GM21447 (cell line): ENCODE results near the gene DPH7.
"Not testable (repeated sequence)": the region's sequence is repeated elsewhere in the genome, so short reads cannot be mapped to it uniquely, and the experiment has no call there.

Experiments used
- ATAC-seq: cut with Tn5 transposase; IDR thresholded peaks from one replicate; pipeline ENCODE4 v1.9.1; 2021; ENCODE audit not compliant: unreplicated experiment

Gene DPH7

GRCh38 chr9:137550958-137551263 lies 27.8 kb downstream of the DPH7 start:
- peak; percentile 4 for ATAC-seq

GRCh38 chr9:137550231-137550621 lies 28.5 kb downstream of the DPH7 start, which contains the start of gene PNPLA7:
TSS of gene PNPLA7 (minus strand) at chr9:137550402. CDS start at chr9:137550197, 205 bp downstream.
- no peak for ATAC-seq

GRCh38 chr9:137547687-137548543 lies 30.8 kb downstream of the DPH7 start:
- no peak for ATAC-seq

DNA sequence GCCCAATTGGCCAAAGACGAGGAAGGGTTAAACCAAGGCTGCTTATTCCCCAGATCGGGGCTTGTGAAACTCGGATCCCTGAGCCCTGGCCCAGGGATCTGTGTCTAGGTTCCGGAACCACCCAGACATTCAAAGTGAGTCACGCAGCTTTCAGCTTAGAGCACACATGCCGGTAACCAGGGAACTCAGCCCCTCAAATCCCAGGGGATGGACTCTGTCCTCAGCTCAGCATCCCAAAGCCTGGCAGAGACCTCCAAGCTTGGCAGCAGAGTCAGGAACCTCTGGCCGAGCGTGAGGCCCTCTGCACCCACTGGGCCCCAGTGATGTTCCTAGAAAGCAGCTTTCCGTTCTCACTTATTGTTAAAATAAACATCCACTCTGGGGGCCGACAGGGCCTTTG lies 33.6 kb downstream of the DPH7 start:
- ATAC-seq = no peak

GRCh38 chr9:137544176-137544760 lies 34.5 kb downstream of the DPH7 start:
- no peak for ATAC-seq

DNA sequence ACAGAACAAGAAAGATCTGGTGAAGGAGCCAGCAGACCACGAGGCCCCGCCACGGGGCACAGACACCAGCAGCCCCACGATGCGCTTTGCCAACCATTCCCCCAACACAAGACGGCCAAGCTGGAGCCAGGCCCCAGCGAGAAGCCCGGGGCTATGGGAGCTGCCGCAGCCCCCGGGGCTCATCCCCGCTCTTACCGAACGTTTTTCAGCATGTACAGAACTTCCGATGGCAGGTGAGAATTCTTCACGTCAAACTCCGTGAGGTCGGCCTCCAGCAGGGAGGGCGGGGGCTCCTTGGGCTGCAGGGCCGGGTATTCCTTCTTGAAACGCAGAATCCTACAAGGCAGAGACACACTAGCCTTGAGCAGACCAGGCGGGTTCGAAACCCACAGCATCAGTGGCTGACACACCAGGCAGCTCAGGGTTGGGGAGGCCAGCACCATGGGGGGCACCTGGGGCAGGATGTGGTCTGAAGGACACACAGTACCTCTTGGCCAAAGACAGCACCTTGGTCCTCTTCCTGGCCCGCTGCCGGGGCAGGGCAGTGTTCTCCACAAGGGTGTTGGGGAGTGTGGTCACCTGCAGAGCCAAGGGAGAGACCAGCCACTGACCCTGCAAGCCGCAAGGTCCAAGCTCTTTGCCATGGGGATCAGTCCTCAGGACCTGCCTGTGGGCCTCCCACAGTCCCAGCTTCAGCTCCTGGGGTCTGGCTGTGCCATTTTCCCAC lies 35.3 kb downstream of the DPH7 start:
- no peak for ATAC-seq

GRCh38 chr9:137542486-137542885 lies 36.2 kb downstream of the DPH7 start:
- ATAC-seq = no peak

GRCh38 chr9:137540536-137540935 lies 38.2 kb downstream of the DPH7 start:
- no peak for ATAC-seq

- no peak for ATAC-seq
These were observed 40.7 kb downstream of the DPH7 start for GRCh38 chr9:137538058-137538457.

DNA sequence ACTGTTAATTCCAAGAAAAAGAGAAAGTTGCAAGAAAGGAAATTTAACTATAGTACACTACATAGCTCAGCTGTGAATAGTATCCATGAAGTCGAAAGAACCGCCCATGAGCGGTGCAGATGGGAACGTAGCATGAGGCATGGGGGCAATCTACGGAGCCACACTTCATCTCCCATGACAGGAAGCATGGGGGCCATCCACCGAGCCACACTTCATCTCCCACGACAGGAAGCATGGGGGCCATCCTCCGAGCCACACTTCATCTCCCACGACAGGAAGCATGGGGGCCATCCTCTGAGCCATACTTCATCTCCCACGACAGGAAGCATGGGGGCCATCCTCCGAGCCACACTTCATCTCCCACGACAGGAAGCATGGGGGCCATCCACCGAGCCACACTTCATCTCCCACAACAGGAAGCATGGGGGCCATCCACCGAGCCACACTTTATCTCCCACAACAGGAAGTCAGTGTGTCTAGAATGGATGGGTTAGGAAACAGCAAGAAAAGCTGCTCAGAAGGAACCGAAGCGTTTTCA lies 42.1 kb downstream of the DPH7 start:
- not testable (repeated sequence) for ATAC-seq

DNA sequence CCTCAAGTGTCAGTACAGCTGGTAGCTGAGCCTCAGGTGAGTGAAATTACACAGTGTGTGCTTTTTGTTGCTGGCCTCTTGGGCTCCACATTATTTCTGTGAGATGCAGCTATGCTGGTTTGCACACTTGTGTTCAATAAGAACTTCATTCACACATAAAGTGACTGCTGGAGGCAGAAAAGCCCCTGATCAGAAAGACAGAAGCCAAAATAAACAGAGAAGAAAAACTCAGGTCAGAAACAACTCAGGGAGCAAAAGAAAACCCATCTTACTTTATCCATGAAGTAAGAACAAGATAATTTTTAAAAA lies 43.7 kb downstream of the DPH7 start:
- ATAC-seq = no peak

DNA sequence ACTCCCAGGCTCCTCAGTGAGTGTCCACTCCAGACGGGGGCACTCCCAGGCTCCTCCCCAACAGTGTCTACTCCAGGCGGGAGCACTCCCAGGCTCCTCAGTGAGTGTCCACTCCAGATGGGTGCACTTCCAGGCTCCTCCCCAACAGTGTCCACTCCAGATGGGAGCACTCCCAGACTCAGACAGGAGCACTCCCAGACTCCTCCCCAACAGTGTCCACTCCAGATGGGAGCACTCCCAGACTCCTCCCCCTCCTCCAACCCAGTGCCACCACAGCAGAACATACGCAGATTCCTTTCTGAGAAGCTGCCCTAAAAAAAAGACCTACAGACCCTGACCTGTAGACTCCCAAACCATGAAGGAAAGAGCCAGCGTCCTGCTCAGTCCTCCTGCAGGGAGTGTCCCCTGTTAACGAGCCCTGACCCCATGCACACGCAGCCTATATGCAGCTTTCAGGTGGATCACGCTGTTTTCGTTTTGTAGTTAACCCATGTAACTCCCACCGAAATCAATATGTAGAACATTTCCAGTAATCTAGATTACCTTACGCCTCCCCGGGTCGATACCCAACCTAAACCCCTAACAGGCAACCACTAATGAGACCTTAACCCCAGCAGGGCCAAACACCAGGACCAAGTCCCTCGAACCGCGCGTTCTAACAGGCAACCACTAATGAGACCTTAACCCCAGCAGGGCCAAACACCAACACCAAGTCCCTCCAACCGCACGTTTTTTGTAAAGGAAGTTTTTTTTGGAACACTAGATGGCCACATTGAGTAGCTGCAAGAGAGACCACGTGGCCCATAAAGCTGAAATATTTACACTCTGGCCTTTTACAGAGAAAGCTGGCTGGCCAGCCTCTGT lies 44.2 kb downstream of the DPH7 start:
- ATAC-seq = no peak

DNA sequence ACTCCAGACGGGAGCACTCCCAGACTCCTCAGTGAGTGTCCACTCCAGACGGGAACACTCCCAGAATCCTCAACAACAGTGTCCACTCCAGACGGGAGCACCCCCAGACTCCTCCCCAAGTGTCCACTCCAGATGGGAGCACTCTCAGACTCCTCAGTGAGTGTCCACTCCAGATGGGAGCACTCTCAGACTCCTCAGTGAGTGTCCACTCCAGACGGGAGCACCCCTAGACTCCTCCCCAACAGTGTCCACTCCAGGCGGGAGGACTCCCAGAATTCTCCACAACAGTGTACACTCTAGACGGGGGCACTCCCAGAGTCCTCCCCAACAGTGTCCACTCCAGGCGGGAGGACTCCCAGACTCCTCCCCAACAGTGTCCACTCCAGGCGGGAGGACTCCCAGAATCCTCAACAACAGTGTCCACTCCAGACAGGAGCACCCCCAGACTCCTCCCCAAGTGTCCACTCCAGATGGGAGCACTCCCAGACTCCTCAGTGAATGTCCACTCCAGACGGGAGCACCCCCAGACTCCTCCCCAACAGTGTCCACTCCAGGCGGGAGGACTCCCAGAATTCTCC lies 45.7 kb downstream of the DPH7 start:
- ATAC-seq = not testable (repeated sequence)

DNA sequence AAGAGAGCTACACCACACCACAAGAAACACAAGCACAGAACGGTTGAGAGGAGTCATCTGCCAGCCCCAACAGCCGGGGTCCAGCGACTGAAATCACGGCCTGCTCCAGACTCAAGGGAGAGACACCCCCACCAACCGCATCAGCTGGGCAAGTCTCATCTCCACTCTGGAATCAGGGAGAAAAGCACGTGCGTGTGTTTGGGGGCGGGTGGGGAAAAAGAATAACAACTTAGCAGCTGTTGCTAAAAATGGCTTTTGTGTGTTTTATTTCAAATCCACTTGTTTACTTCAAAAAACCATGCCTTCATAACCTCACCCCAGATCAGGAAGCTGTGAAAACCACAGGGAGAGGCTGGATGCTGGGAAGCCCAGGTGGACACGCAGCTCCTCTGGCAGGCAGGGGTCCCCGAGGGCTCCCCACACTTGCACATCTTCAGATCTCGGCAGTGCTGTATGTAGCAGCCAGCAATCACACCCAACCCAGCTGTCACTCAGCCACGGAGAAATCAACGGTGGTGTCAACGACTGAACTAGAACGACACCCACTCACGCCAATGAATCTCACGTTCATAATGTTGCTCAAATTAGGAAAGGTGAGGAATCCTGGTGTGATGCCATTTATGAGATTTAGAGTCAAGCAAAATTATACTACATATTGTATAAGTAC lies 47.5 kb downstream of the DPH7 start:
- ATAC-seq = no peak

GRCh38 chr9:137530331-137530730 lies 48.4 kb downstream of the DPH7 start:
- no peak for ATAC-seq

DNA sequence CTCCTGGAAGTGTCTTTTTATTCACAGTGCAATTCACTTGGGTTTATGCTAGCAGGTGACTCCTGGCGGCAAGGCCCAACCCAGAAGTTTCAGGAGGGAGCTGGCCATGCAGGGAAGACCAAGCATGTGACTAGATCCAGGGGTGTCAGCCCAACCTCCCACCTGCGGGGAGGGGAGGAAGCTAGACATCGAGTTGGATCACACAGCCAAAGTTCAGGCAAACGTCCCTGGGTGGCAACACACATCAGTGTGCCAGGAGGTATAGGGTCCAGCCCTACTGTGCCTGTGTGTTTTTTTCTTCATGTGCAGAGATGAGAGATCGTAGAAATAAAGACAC lies 53.8 kb downstream of the DPH7 start:
- no peak for ATAC-seq

GRCh38 chr9:137524161-137524980 lies 54.4 kb downstream of the DPH7 start:
- no peak for ATAC-seq

DNA sequence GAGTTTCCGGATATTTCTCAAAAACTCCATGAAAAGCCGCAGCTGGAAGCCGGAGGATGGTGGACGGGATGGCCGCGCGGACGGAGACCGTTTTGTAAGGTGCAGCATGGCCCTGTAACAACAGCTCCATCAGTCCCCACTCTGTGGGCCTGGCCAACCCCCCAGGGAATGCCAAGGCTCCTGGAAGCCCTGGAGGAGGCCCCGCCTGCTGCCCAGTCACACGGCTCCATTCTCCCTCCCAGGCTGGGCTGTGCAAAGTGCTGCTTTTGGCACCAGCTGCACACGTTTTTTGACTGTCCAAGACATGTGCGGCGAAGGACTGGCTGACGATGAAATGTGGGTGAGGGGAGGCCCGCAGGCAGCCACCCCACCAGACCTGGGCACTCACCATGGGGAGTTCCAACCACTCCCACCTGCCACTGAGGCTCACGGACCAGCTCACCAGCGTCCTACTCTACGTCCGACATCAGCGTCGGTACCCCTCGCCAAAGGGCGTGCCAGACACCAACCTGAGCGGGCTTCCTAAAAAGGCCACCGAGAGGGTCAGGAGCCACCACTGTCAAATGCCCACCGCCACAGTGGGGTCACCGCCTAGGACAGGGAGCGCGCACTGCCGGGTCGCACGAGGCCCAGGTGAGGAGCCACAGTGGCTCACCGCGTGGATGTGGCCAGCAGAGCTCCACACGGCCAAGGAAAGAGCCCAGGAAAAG lies 55.8 kb downstream of the DPH7 start:
- no peak for ATAC-seq
